Astrocyte of the cerebellum (primary cell): ENCODE data around the gene XIRP2.
"Not testable (repeated sequence)": the region's sequence is repeated elsewhere in the genome, so short reads cannot be mapped to it uniquely, and the experiment has no call there.

Experiments used
- DNase-seq: peaks from one replicate; pipeline ENCODE4 v3.0.0-alpha.2; 2011; ENCODE audit warnings: low read depth
- H3K4me3 ChIP-seq: 2 replicates; pipeline ENCODE4 v1.5.1; 2011; ENCODE audit warnings: mild to moderate bottlenecking, low read depth, low read length, moderate library complexity
- in situ Hi-C: cut with HindIII; loops from 2 replicates; pipeline ENCODE4 v1.10.0; 2017; ENCODE audit warnings: low sequenced_read_pairs
- TF ChIP-seq, protein P1 (sequence below): IDR thresholded peaks from 2 replicates; pipeline ENCODE4 v1.5.1; 2012; ENCODE audit warnings: low read length, low read depth, moderate library complexity, mild to moderate bottlenecking; ENCODE audit errors: missing control alignments

Gene XIRP2

DNA sequence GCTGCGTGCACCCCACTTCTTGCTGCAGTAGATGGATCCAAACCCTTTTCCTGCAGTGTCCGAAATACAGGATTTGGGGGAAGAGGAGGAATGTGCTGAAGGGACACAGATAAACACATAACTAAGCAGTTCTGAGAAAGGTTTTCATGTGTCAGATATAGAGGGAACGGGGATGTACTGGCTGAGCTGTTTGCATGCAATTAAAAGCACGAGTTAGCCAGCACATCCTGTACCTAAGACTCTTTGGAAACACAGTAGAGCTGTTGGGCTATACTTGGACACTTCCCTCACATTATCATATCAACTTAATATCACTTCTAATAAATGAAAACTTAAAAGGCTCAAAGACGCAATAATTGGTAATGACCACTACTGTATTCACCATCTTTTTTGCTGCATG lies 377.4 kb downstream of the XIRP2 start:
- no peak for DNase-seq
- H3K4me3 ChIP-seq: no peak overlapping the region
- in situ Hi-C loops: no loop called here
- TF ChIP-seq, protein P1, sequence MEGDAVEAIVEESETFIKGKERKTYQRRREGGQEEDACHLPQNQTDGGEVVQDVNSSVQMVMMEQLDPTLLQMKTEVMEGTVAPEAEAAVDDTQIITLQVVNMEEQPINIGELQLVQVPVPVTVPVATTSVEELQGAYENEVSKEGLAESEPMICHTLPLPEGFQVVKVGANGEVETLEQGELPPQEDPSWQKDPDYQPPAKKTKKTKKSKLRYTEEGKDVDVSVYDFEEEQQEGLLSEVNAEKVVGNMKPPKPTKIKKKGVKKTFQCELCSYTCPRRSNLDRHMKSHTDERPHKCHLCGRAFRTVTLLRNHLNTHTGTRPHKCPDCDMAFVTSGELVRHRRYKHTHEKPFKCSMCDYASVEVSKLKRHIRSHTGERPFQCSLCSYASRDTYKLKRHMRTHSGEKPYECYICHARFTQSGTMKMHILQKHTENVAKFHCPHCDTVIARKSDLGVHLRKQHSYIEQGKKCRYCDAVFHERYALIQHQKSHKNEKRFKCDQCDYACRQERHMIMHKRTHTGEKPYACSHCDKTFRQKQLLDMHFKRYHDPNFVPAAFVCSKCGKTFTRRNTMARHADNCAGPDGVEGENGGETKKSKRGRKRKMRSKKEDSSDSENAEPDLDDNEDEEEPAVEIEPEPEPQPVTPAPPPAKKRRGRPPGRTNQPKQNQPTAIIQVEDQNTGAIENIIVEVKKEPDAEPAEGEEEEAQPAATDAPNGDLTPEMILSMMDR: no peak

- H3K4me3 ChIP-seq, DNase-seq, in situ Hi-C loops: not testable (repeated sequence)
Observed at GRCh38 chr2:167268245-167268644, 380.0 kb downstream of the XIRP2 start.

GRCh38 chr2:167271932-167272331 lies 383.7 kb downstream of the XIRP2 start:
- DNase-seq: no peak
- TF ChIP-seq, protein P1: no peak
- no peak overlapping the region for H3K4me3 ChIP-seq
- in situ Hi-C loops: no loop called here

DNA sequence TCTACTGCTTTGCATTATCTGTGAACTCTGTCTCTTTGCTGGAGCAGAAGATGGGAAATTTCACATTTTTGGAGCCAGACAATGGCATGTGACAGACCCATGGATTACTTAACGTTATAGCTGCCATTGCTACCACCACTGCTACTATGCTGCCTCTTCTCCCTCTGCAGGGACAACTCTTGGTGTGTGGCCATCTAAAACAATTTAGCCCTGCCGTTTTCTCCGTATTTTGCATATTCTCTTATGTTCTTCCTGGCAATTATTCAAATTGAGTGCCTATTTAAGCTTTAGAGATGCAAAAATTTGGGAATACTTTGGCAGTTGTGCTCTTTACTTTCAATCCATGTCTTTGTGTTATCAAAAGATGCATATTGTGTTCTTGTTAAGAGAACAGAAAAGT lies 386.8 kb downstream of the XIRP2 start:
- no peak overlapping the region for H3K4me3 ChIP-seq
- TF ChIP-seq, protein P1: no peak
- no peak for DNase-seq
- in situ Hi-C loops: no loop called here

DNA sequence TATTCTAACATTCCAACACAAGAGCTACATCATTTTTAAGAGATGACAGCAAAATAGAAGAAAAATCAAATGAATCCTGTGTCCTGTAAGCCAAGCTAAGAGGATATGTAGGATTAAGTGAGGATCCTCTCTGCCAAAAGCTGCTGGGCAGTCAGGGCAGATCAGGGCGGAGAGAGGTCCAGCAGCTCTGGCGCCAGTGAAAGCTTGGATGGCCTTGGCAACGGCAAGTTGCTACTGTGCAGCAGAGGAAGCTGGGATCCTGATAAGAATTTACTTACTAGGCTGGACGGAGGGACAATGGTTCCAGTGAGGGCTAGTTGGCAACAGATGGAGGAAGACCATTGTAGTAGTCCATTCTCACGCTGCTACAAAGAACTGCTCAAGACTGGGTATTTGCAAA lies 391.5 kb downstream of the XIRP2 start:
- H3K4me3 ChIP-seq: no peak overlapping the region
- TF ChIP-seq, protein P1: no peak
- DNase-seq: no peak
- in situ Hi-C loops: no loop called here

DNA sequence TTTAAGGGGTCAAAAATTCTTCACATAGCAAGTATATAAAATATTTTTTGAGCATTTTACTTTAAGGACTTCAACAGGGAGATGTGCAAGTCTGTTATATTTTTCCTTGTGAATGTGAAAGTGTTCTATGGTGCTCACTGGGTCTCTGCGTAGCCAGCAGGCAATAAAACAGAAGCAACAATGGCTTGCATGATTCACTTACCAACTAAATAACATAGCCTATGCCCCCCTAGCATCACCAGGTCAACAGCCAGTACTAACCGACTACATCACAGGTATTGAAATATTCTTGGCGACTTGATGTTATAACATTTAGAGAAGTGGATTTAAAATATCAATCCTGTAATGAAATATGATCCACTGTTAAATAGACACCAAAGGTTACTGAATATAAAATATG lies 398.9 kb downstream of the XIRP2 start:
- TF ChIP-seq, protein P1: no peak
- H3K4me3 ChIP-seq: no peak overlapping the region
- DNase-seq: no peak
- in situ Hi-C loops: no loop called here

DNA sequence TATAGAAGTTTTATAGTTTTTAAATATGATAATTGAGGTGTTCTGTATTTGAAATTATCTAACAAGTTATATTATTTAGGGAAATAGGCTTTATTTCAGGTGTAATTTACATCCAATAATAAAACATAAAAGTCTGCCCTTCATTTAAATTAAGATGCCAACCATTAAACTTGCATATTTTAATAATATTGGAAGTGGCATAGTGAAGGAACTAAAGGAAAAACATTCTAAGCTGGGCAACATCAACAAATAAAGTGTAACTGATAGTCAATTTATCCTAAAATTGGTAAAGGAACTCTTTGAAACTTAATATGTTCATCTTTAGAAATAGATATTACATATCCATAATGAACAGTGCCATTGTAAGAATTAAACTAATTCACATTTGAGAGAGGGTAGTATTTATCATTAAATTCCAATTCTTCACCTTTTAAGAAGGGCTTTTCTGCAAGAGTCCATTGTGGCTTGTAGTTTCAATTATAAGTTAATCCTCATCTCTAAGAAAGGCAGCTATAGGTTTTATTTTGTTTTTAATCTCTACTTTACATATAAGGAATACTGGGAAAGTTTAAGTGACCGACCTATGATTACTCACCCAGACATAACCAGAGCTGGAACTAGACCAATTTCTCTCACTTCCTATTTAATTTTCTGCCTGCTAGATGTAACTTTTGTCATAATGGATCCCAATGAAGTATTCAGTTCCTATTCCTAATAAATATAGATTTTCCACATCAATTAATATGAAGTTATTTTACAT lies 401.6 kb downstream of the XIRP2 start:
- H3K4me3 ChIP-seq: no peak overlapping the region
- no peak for DNase-seq
- TF ChIP-seq, protein P1: no peak
- in situ Hi-C loops: no loop called here
